NCI-H1105 treated with DMSO at 0.1 percent for 48 hours (cell line): ENCODE measurements around the gene TIMM10.

ENCODE experiments used
- DNase-seq: peaks from one replicate; lab custom pipeline; 2025; lab: John Stamatoyannopoulos, UW

Gene TIMM10

GRCh38 chr11:57482782-57483561, 47.6 kb downstream of the TIMM10 start:
- peak; percentile 34 for DNase-seq

- no peak for DNase-seq
Measured at GRCh38 chr11:57481915-57482781, 48.4 kb downstream of the TIMM10 start.

- DNase-seq, result no peak
Measured at GRCh38 chr11:57481315-57481714, 49.2 kb downstream of the TIMM10 start.

- DNase-seq, result peak; percentile 17
Measured at GRCh38 chr11:57480409-57481137, 50.0 kb downstream of the TIMM10 start.

GRCh38 chr11:57479911-57480310, 50.6 kb downstream of the TIMM10 start:
- no peak for DNase-seq

- DNase-seq, result no peak
Measured at GRCh38 chr11:57479021-57479663, 51.4 kb downstream of the TIMM10 start.
